RCC 7860 (cell line): ENCODE data around the gene NAALADL2.

Experiments
- DNase-seq: peaks from one replicate; pipeline ENCODE4 v3.0.0-alpha.2; 2015; ENCODE audit warnings: low spot score
- FAIRE-seq: peaks from 2 replicates; lab custom pipeline; 2012; peaks lifted over from hg19 to GRCh38; lab: Jason Lieb, UNC

NAALADL2 gene

DNA sequence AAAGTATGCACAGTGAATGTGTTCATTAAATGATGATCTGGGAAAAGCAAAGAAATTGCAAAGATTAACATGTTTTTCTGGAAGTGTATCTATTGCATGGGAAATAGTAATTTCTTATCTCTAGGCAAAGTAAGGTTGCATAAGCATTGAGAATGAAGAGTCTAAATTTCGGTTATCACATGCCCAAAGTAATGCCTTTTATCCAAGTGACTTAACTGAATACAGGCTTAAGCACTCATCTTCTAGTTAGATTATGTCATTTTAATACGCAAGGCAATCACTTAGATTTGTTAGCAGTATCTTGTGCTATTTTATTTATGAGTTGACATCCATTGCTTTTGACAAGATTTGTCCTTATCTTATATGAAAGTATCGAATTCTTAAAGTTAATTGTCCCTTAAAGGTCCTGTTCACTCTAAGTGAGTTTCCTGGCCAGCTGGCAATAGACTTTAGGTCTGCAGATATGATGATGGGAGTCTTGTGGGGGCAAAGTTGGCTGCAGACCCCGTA is 100.5 kb downstream of the NAALADL2 start:
- FAIRE-seq (no peak), DNase-seq (no peak)

DNA sequence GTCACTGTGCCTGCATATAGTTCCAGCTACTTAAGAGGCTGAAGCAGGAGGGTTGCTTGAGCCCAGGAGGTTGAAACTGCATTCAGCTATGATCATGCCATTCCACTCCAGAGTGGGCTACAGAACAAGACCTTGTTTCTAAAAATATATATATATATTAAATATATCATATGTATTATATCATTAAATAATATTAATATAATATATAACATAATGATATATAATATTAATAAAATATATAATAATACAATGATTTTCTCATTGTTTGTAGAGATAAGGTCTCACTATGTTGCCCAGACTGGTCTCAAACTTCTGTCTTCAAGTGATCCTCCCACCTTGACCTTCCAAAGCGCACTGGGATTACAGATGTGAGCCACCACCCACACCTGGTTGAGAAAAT is 101.8 kb downstream of the NAALADL2 start:
- DNase-seq (no peak), FAIRE-seq (no peak)

DNA sequence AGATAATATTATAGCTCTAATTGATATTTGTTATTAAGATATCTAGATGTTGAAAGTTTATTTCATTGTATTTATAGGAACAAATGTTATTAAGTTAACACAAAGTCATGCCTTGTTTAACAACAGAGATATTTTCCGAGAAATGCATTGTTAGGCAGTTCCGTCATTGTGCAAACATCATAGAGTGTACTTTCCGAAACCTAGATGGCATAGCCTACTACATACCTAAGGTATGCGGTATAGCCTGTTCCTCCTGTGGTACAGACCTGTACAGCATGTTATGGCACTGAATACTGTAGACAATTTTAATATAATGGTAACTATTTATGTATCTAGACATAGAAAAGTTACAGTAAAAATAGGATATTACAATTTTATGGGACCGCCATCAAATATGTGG is 114.3 kb downstream of the NAALADL2 start:
- FAIRE-seq (no peak), DNase-seq (no peak)

DNA sequence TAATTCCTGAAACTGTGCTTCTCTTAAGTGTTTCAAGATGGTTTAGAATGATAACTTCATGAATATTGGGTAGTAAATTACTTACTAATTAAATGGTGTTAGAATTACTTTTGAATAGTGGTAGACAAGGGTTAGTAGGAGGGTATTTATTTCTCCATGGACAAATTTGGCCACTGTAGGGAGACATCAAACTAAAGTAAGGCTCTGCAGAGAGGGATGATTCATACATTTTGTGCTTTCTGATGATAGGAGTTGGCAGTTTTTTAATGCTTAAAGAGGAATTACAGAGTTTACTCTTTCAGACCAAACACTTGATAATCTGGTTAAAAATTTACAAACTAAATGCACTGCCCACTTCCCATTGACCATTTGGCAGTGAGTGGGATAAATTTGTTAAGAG is 127.6 kb downstream of the NAALADL2 start:
- FAIRE-seq = no peak
- no peak for DNase-seq

DNA sequence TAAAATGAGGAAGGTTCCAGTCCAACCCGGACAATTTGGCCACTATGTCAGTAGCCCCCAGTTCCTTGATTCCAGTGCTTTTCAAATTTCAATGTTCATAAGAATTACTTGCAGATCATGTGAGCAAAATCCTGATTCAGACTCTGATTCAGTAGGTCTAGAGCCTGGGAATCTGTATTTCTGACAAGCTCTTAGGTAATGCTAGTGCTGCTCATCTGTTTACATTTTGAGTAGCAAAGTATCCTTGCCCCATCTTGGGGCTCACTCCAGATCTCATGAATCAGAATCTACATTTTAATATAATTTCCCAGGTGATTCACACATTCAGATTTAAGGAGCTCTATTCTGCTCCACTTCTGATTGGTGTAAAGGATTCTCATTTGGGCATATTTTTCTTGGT is 142.0 kb downstream of the NAALADL2 start:
- no peak for FAIRE-seq

DNA sequence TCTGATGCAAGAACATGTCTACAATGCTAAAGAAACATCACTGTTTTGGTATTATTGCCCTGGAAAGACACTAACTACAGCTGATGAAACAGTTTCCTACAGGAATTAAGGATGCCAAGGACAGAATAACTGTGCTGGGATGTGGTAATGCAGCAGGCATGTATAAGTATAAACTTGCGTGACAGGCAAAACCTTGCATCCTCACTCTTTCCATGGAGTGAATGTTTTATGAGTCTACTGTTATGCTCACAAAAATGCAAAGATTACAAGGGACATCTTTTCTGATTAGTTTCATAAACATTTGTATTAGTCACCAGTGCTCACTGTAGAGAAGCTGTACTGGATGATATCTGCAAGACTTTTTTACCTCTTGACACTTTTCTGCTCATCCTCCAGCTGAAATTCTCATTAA is 143.6 kb downstream of the NAALADL2 start:
- no peak for FAIRE-seq
- DNase-seq = no peak

More for the DNA sequence above, 142.0 kb downstream of the NAALADL2 start:
- no peak for DNase-seq

DNA sequence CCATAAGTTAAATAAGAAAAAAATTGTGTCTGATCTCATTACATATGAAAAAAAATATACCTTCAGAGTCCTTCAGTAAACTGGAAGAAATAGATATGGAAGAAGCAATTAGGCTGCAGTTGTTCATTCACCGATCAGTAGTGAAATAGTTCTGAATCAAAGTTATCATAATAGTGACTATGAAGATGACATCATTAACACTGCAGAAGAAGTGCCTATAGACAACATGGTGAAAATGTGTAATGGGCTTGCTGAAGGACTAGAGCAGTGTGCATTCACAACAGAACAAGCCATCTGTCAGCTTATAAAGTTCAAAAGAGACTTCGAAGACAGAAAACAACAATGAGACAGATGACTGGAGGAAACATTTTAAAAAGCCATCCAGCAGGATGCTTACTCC is 144.5 kb downstream of the NAALADL2 start:
- FAIRE-seq = no peak
- no peak for DNase-seq

DNA sequence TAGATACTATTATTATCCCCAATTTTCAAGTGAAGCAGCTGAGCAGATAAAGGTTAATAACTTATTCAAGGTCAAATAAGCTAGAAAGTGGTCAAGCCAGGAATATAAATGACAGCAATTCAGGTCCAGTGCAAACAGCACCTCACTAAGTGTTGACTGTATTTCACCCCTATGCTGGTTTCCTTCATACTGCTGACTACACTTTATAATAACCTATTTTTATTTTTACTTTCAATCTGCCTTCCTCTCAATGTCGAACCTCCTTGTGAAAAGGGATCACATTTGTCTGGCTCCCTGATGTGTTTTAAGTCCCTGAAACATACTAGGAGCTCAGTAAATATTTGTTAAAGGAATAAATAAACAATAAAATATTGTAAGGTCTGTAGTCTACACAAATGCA is 146.1 kb downstream of the NAALADL2 start:
- DNase-seq (no peak), FAIRE-seq (no peak)

DNA sequence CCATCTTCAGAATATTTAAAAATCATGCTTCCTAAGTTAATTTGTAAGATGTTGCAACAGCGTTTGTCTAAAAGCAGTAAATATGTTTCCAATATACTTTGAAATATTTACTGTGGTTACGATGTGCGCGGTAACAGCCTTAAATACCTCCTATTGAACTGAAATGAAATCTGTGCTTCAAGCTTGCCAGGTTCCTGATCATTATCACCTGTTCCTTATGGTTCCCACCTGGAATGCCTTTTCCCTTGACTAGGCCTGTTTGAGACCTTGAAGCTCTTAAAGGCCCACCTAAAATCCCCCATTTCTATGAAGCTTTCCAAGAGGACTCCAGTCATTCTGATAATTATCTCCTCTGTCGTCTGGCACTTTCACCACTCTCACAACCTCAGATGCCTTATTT is 146.7 kb downstream of the NAALADL2 start:
- DNase-seq = no peak
- FAIRE-seq = no peak

DNA sequence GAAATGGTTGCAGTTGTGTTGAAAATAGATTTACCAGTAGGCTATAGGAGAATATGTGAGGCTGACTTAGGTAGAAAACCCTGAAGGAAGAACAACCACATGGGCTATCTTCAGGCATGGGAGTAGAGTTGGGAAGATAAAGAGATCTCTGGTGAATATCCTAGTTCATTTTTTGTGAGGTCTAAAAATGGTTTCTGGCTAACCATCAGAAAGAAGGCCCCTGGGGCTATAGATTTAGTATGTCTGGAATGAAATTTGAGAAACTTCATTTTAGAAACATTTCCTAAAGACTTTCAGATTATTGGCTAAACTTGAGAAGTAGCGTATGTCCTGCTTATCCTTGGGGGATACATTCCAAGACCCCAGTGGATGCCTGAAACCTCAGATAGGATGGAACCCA is 148.2 kb downstream of the NAALADL2 start:
- no peak for DNase-seq
- FAIRE-seq = no peak

DNA sequence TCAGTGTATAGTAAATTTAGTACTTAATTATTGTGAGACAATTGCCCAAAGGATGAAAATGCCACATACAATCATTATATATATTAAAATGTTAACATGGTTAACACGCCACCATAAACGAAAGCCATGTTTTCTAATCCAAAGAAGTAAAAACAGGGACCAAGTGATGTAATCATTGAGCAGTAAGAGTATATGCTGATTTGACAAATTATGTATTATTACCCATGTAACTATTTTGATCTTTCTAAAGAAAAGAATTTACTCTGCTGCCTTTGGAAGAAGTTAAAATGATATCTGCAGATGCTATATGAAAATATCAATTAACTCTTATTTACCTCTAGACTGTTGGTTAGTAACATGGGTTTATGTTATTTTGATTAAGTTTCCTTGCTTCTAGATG is 150.2 kb downstream of the NAALADL2 start:
- FAIRE-seq (no peak), DNase-seq (no peak)

DNA sequence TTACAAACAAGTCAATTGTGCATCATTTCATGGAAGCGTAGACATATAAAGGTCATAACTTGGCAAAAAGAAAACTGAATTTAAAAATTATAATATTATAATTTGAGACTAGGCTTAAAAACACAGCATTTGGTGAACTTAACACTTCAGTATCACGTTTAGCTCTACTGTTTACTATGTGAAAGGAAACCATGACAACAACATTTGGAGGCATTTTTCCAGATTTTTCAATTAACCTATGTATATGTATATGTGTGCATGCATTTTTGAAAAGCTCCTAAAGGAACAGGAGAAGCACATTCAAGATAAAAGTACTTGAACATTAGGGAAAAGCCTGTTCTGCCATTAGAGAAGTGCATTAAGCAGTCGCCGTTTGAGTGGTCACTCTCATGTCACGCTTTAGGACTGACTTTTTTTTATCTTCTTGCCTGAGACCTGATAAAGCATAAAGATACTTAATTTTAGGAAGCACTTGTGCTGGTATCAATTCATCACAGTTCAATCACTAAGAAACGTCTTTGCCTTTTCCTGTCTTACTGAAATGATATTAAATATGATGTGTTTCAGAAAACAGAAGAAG is 156.0 kb downstream of the NAALADL2 start:
- no peak for FAIRE-seq
- DNase-seq = no peak

DNA sequence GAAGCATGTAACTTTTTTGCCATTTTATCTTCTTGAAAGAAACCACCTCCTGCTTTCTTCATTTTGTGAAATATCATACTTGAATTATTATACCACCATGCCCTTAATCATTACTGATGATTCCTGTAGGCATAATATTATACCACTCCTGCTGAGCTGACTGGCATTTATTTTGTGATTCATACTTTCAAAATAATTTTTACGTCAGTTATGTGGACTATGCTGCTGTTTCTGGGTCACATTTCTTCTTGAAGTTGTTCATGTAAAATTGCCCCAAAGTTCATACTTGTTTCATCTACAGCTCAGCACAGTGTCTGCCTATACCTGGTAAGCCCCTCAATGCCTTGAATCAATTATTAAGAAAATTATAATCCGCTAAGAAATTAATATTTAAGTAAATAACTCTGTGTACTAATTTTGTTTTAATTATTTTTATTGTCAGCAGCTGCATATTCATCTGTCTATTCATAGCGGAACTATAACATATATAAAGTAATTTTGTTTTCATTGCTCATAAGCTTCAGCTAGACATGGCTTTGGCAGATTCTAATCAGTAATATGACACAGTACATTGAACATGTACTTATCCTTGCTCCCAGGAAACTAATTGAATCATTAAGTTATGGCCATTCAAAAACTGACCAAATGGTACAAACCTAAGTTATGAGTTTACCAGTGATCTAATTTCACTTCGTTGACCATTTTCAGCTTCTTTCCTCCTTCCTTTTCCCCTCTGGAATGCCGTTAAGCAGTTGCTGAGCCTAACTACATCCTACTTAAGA is 160.0 kb downstream of the NAALADL2 start:
- DNase-seq = no peak
- FAIRE-seq = no peak

DNA sequence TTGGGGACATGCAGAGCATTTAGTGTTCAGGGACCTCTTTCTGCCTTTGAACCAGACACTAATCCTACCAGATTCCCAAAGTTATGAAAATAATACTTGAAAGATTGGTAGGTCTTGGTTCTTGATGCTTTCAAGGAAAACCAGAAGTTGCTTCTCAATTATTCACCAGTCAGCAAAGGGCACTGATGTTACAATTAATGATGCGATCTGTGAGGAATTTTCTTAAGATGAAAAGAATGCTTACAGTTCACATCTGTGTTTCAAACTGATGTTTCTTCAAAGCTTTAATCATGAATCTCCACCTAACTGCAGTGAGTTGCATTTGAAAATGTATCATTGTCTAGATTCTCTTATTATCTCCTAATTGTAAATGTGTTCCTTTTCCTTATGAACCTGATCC is 161.0 kb downstream of the NAALADL2 start:
- DNase-seq (no peak), FAIRE-seq (no peak)

DNA sequence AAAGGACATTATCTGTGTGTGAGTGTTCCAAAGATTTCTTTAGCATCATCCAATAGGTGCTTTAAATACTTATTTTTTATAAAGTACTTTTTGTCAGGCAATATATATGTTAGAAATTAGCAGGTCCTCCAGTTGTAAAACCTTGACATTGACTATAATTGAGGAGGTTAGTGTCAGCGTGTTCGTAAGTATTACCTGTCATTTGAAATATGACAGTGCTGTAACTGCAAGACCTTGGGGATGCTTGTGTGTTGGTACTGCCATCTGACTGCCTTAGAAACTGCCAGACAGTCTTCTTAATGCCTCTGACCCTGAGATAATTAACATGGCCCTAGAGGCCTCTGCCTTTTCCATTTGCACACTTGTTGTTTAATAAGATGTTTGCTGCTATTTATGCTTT is 170.7 kb downstream of the NAALADL2 start:
- DNase-seq = no peak

DNA sequence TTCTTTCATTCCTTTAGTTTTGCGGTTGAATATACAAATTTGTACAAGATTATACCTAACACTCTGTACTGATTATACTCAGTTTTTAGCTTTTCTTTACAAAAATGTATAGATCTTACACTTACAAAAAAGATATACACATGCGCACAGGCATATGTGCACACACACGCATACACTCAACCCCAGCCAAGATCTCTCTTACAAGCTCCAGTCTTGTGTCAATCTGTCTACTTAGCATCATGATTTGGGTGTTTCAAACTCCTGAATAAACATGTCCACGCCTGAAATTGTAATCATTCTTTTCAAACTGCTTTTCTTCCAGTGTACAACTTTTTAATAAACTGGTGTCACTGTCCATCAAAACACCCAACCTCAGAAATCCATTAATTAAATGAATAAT is 180.7 kb downstream of the NAALADL2 start:
- FAIRE-seq (no peak), DNase-seq (no peak)

More for the DNA sequence above, 170.7 kb downstream of the NAALADL2 start:
- no peak for FAIRE-seq

DNA sequence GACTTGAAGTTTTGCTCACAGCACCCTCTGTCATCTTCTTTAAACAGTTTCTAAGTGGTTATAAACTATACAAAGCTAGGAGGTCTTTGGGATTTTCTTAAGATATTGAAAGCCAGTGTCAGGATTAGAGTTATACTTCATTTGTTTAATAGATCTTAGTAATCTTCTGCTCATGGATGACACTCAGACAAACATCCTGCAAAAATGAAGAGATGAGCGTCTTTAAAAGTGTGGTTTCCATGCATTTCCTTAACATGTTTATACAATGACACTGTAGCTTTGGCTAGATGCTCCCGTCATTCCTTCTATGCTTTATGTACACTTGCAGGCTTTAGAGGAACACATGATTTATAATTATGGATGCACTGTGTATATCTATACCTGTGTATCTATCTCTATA is 182.2 kb downstream of the NAALADL2 start:
- FAIRE-seq (no peak), DNase-seq (no peak)

DNA sequence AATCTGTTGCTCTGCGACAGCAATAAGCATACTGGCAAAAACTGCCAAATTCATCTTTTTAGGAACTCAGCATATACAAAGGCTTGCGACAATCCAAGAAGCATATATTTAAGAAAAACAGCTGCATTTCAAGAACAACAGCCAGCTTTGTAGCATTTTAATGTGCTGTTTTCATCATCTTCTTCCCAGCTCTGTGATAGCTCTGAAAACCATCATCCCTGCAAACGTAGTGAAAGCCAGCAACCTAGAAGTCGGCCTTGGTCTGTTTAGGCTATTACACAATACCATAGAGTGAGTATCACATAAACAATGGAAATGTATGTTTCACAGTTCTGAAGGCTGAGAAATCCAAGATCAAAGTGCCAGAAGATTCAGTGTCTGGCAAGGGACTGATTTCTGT is 187.5 kb downstream of the NAALADL2 start:
- no peak for DNase-seq
- no peak for FAIRE-seq

DNA sequence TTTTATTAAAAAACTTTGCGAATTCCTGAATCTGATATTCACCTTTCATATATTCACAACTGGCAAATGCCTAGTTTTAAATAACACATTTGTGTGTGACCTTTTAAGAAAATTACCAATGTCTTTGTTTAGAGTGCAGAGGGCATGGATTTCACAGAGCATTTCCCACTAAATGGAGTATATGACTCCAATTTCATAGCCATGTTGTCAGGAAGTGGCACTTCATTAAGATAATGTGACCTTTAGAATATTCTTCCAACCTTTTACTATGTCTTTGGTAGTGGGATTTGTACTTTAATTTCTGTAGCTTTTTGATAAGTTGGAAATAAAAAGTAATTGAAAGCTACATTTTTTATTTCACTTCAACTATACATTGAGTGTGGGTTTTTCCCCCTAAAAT is 188.7 kb downstream of the NAALADL2 start:
- FAIRE-seq = no peak
- DNase-seq = no peak

DNA sequence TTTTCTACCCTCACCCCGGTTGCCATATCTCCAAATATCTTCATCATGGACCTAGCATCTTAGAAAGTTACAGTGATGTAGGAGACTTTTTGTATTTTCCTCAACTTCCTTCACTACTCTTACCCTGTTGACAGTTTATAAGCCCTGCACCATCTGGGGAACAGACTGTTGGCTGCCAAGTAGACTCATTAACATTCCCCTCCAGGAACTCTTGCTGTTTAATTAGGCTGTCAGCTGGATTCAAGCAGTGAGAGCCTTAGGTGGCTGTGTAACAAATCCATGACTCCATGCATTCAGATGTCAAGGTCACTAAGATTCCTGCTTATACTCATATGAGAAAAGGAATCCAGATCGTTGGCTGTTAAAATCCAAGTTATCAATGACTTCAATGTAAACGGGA is 198.3 kb downstream of the NAALADL2 start:
- FAIRE-seq = no peak
- no peak for DNase-seq

DNA sequence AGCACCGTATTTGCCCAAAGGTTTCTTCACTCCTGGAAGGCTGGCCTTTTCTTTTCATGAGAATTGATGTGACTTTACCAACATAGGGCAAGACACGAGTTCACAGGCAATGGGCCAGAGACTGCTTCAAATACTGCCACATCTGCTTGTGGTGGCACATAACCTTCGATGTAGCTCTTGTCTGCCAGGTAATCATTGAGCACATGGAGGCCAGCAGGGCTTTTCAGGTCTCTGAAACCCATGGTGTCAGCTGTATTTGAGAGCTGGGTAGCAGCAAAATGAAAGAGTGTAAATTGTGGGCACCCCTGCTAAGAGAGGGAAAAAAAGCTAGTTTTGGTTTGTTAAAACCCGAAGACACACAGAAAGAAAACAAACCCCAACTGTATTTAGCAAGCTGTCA is 200.7 kb downstream of the NAALADL2 start:
- FAIRE-seq (no peak), DNase-seq (no peak)

DNA sequence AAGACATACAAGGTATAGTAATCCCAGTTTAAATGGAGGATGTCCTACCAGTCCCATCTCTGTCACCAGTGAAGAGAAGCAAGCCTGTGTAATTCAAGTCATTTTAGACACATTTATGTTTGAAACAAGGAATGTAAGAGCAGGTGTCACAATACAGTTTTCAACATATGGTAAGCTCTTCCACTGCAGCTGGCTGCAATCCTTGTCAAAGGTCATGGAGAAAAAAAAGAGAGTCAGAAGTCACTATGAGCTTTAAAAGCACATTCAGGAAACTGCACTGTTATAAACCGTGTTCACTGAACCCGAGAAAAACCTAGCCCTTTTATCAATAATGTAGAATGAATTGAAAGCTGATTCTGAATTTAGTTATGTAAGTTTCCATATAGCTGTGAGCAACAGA is 206.4 kb downstream of the NAALADL2 start:
- no peak for DNase-seq
- FAIRE-seq = no peak
